CD4-positive, alpha-beta T cell treated with Interleukin-15 for 1 hour (primary cell): ENCODE measurements around the gene CHAF1B.
"Not testable (repeated sequence)": the region's sequence is repeated elsewhere in the genome, so short reads cannot be mapped to it uniquely, and the experiment has no call there.

ENCODE experiments used
- DNase-seq: peaks from one replicate; pipeline ENCODE4 v3.0.0-alpha.2; 2020

CHAF1B gene

GRCh38 chr21:36391649-36392048 is 6.5 kb downstream of the CHAF1B start:
- DNase-seq, result not testable (repeated sequence)

GRCh38 chr21:36395353-36396111 is 10.3 kb downstream of the CHAF1B start:
- no peak for DNase-seq

- no peak for DNase-seq
Measured at GRCh38 chr21:36396325-36396724, 11.1 kb downstream of the CHAF1B start.

- DNase-seq, result no peak
Measured at GRCh38 chr21:36396971-36397370, 11.8 kb downstream of the CHAF1B start.

GRCh38 chr21:36397606-36398005 is 12.4 kb downstream of the CHAF1B start:
- no peak for DNase-seq

- DNase-seq, result not testable (repeated sequence)
Measured at GRCh38 chr21:36399736-36400135, 14.5 kb downstream of the CHAF1B start.

- no peak for DNase-seq
Measured at GRCh38 chr21:36400719-36401118, 15.5 kb downstream of the CHAF1B start.

GRCh38 chr21:36402339-36402738 is 17.1 kb downstream of the CHAF1B start:
- no peak for DNase-seq

- no peak for DNase-seq
Measured at GRCh38 chr21:36403713-36404112, 18.5 kb downstream of the CHAF1B start.

GRCh38 chr21:36408568-36408967 is 23.4 kb downstream of the CHAF1B start:
- no peak for DNase-seq

GRCh38 chr21:36411301-36411700 is 26.1 kb downstream of the CHAF1B start:
- DNase-seq, result no peak

- DNase-seq, result no peak
Measured at GRCh38 chr21:36412916-36413315, 27.7 kb downstream of the CHAF1B start.

GRCh38 chr21:36415375-36415774 is 30.2 kb downstream of the CHAF1B start:
- no peak for DNase-seq

- DNase-seq, result no peak
Measured at GRCh38 chr21:36419241-36419640, 34.0 kb downstream of the CHAF1B start.

GRCh38 chr21:36419996-36420395 is 34.8 kb downstream of the CHAF1B start:
- DNase-seq, result peak; percentile 51

- no peak for DNase-seq
Measured at GRCh38 chr21:36420571-36421339, 35.6 kb downstream of the CHAF1B start.

- DNase-seq, result peak; percentile 33
Measured at GRCh38 chr21:36422279-36423098, 37.3 kb downstream of the CHAF1B start.

- DNase-seq, result no peak
Measured at GRCh38 chr21:36423771-36424433, 38.7 kb downstream of the CHAF1B start.

GRCh38 chr21:36424592-36424991 is 39.4 kb downstream of the CHAF1B start:
- DNase-seq, result no peak

GRCh38 chr21:36425286-36425685 is 40.1 kb downstream of the CHAF1B start:
- DNase-seq, result no peak

- no peak for DNase-seq
Measured at GRCh38 chr21:36427502-36427901, 42.3 kb downstream of the CHAF1B start.

- DNase-seq, result no peak
Measured at GRCh38 chr21:36428761-36429432, 43.7 kb downstream of the CHAF1B start.
